H1 (cell line): ENCODE results near the gene USP9Y. TPM values are rescaled to one million over a fixed set of nuclear protein-coding genes. Genes with fewer than 3 reads are reported as not detected.

Experiments
- FOSL1 ChIP-seq: IDR thresholded peaks from 2 replicates; pipeline ENCODE4 v1.6.1; 2011; ENCODE audit warnings: mild to moderate bottlenecking, low read depth, low read length, moderate library complexity; ENCODE audit not compliant: insufficient read depth
- polyA plus RNA-seq, 7 experiments: library from polyadenylated mRNA; depleted of rRNA in 3 of 7; stranded (reverse) in 5 of 7; unstranded in 2 of 7; fragments of >200 nt in 5 of 7; fragments of 200-250 nt in 2 of 7; gene quantifications; 1 replicate in 5 of 7; 2 replicates in 1 of 7; 4 replicates in 1 of 7; pipeline versions ENCODE4 v1.2.1 to v1.2.3, GENCODE V29; 2011 to 2013; ENCODE audit warnings: missing spikeins in 2 of 7, mixed read lengths in 2 of 7
- total RNA-seq: library from RNA; stranded (reverse); fragmentation: NEBNext Ultra II Directional; extraction: Animal tissue kit (Norgen Biotek cat#: 25700); gene quantifications from 2 replicates; pipeline ENCODE4 v1.2.1, GENCODE V29; 2021
- TF ChIP-seq, protein P1 (sequence below): IDR thresholded peaks from 2 replicates; pipeline ENCODE4 v1.6.1; 2011; ENCODE audit warnings: low read length, improper control_type of control experiment

Gene USP9Y
- total and polyA plus RNA-seq, 2 of the 8 experiments (the other 6 are each of a cell fraction or from before 2014, with no cell fraction given): 28.3 to 34.1 TPM

DNA sequence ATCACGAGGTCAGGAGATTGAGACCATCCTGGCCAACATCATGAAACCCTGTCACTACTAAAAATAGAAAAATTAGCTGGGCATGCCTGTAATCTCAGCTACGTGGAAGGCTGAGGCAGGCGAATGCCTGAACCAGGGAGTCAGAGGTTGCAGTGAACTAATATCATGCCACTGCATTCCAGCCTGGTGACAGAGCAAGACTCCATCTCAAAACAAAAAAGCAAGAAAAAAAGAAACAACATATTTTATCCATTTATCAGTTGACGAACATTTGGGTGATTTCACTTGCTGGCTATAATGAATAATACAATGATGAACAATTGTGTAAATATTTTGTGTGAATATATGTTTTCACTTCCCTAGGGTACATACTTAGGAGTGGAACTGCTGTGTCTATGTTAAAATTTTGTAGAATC lies 49.4 kb upstream of the USP9Y start (continued):
- TF ChIP-seq, protein P1, sequence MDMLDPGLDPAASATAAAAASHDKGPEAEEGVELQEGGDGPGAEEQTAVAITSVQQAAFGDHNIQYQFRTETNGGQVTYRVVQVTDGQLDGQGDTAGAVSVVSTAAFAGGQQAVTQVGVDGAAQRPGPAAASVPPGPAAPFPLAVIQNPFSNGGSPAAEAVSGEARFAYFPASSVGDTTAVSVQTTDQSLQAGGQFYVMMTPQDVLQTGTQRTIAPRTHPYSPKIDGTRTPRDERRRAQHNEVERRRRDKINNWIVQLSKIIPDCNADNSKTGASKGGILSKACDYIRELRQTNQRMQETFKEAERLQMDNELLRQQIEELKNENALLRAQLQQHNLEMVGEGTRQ: no peak
- TF ChIP-seq FOSL1: no peak
